ENCODE data around the gene SLC12A7.

The SLC12A7 gene

DNA sequence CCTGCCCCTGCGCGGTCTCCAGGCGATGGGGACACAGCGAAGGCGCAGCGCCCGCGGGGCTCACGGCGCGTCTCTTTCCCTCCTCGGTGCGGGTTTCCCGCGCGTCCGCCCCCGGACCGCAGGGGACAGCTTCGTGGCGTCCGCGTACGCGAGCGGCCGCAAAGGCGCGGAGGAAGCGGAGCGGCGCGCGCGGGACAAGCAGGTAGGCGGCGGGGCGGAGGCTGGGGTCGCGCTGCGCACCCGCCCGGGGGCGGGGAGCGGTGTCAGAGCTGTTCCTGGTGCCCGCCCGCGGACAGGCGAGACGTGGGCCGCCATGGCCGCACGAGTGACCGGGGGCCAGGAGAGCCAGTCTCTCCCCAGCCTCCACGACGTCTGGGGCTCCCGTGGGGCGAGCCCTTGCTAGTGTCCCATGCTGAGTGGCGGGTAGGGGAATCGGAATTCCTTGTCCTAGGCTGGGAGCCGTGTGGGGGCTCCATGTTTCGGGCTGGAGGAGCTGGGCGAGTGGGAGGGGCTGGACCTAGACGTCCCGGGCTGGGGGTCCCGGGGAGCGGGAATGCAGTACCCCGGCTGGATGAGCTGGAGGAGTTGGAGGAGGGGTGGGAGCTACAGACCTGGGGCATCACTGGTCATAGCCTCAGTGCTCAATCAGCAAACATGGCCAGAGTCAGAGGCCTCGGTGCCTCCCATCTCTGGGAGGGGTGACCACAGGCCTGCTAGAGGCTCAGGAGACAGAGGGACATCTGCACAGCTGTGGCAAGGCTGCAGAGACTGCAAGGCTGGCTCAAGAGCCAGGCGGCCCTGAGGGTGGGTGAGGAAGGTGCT lies 102.3 kb downstream of the SLC12A7 start:
- Histone ChIP-seq H3K9me3 (ENCODE audit: control insufficient read depth, insufficient read depth, low read length) (no peaks in the 10 kb centered on the region), H3K36me3 (ENCODE audit: control insufficient read depth, insufficient read depth, low read length) (no peaks in the 10 kb centered on the region; the same call in 1 of the 2 replicates), H3K4me1 (ENCODE audit: control insufficient read depth, insufficient read depth, low read length) (no peaks in the 10 kb centered on the region; the same call in 1 of the 2 replicates), H3K4me3 (ENCODE audit: low read length) (peak overlapping the region; percentile 37; the same call in 1 of the 2 replicates), H3K27me3 (ENCODE audit: control insufficient read depth, insufficient read depth, low read length) (peaks cover 24% of the 10 kb centered on the region; the same call in 1 of the 2 replicates), H3K27ac (ENCODE audit: low read length) (no peak overlapping the region)
- WGBS (ENCODE audit: insufficient coverage, insufficient read length): no CpG with 5 or more reads among the region's 70 CpGs
- no peak for DNase-seq (ENCODE audit: low read depth, low spot score)

DNA sequence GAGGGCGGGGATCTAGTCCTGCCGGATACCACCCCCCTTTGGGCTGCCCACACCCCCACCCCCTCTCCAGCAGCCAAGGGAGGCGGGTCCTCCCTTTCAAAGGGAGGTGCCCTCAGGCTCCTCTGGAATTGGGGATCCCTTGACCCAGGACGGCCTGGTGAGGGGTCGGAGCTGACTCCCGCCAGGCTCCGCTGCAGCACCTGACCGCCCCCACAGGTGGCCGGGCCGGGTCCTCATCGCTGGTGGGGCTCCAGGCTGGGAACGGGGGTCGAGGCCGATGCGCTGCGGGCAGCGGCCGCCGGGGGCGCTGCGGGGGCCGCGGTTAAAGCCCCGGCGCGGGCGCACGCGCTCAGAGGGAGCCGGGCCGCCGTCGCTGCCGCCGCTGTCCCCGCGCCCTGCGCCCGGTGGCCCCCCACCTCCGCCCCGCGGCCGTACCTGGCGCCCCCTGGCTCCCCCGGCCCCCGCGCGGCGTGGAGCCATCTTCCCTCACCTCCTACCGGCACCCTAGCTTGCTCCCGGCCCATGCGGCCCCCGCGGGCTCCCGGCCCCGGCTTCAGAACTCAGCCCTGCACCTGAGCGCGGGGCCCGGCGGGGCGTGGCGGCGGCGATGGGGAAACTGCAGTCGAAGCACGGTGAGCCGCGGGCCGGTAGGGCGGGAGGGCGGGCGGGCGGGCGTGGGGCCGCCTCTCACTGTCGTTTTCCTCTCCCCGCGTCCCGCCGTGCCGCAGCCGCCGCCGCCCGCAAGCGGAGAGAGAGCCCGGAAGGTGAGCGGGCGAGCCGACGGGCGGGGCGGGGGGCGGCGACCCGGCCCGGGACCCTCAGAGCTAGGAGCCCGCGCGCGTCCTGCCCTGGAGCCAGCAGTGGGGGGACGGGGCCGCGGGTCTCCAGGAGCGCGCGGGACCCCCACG lies 103.2 kb downstream of the SLC12A7 start, which contains the start of gene NKD2:
NKD2 (plus strand) TSS at position 352 of the 908 bp plus-strand sequence; CDS start at position 608, 256 bp downstream.
- Histone ChIP-seq H3K4me1 (ENCODE audit: control insufficient read depth, insufficient read depth, low read length) (peaks cover 2% of the 10 kb centered on the region; the same call in 1 of the 2 replicates), H3K4me3 (ENCODE audit: low read length) (peak within 1 kb of the TSS; percentile 37; the same call in 1 of the 2 replicates), H3K27ac (ENCODE audit: low read length) (no peak within 1 kb of the TSS), H3K27me3 (ENCODE audit: control insufficient read depth, insufficient read depth, low read length) (peaks cover 32% of the 10 kb centered on the region; the same call in 1 of the 2 replicates), H3K9me3 (ENCODE audit: control insufficient read depth, insufficient read depth, low read length) (no peaks in the 10 kb centered on the region), H3K36me3 (ENCODE audit: control insufficient read depth, insufficient read depth, low read length) (no peaks in the 10 kb centered on the region; the same call in 1 of the 2 replicates)
- no CpG with 5 or more reads among the region's 108 CpGs for WGBS (ENCODE audit: insufficient coverage, insufficient read length)
- no peak for DNase-seq (ENCODE audit: low read depth, low spot score)

DNA sequence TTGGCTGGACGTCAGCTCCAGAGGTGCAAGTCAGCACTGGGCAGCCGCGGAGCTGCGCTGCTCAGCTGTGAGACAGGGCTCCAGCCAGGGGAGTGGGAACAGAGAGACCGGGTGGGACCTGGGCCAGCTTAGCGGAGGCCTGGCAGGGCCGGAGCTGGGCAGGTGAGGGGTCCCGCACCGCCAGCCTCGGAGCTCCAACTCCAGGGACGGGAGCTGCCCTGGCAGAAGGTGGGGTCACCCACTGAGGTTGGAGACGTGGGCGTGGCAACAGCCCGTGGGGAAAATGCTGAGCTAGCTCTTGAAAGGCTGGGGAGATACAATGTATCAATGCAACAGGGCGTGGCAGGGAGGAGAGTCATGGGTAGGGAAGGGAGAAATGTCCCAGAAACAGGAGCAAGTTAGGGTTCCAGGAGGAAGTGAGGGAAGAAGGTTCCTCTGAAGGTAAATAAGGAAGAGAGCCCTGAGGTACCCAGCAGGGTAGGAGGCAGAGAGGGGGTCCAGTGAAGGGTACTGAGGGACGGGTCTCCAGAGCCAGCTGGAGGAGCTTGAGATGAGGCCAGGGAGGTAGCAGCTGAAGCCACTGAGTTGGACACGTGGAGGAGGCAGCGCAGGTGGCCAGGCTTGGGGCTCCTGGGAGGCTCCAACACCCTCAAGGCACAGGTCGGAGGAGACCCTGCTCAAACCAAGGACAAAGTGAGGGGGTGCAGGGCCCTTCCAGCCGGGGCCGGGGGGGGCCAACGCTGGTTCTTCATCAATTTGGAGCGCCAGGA lies 104.0 kb downstream of the SLC12A7 start:
- no peak overlapping the region for H3K27ac ChIP-seq (ENCODE audit: low read length)
- peaks cover 3% of the 10 kb centered on the region; the same call in 1 of the 2 replicates for H3K4me1 ChIP-seq (ENCODE audit: control insufficient read depth, insufficient read depth, low read length)
- no peak for DNase-seq (ENCODE audit: low read depth, low spot score)
- H3K27me3 ChIP-seq (ENCODE audit: control insufficient read depth, insufficient read depth, low read length): peaks cover 33% of the 10 kb centered on the region; the same call in 1 of the 2 replicates
- H3K36me3 ChIP-seq (ENCODE audit: control insufficient read depth, insufficient read depth, low read length): no peaks in the 10 kb centered on the region; the same call in 1 of the 2 replicates
- H3K9me3 ChIP-seq (ENCODE audit: control insufficient read depth, insufficient read depth, low read length): no peaks in the 10 kb centered on the region
- H3K4me3 ChIP-seq (ENCODE audit: low read length): no peak overlapping the region
- no CpG with 5 or more reads among the region's 23 CpGs for WGBS (ENCODE audit: insufficient coverage, insufficient read length)

DNA sequence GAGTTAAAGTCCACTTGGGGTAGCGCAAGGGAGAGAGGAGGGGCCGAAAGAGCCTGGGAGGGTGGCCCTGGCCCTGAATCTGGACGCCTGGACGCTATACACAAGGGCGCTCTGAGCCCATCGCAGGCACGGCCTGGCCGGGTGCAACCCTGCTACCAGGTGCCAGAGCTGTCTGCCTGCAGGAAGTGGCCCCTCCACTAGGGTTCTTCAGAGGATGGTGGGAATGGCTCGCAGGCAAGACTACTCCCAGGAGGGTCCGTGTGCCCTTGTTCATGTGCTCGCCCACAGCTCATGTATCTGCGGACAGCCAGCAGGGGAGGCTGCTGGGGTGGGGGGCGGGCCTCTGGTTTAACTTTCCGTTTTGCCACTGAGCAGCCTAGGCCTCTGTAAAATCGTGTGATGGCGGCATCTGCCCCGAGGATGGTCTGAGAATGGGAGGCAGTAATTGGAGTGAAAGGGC lies 104.6 kb downstream of the SLC12A7 start:
- DNase-seq (ENCODE audit: low read depth, low spot score): no peak
- no peaks in the 10 kb centered on the region; the same call in 1 of the 2 replicates for H3K36me3 ChIP-seq (ENCODE audit: control insufficient read depth, insufficient read depth, low read length)
- H3K27ac ChIP-seq (ENCODE audit: low read length): no peak overlapping the region
- no peak overlapping the region for H3K4me3 ChIP-seq (ENCODE audit: low read length)
- peaks cover 3% of the 10 kb centered on the region; the same call in 1 of the 2 replicates for H3K4me1 ChIP-seq (ENCODE audit: control insufficient read depth, insufficient read depth, low read length)
- peaks cover 33% of the 10 kb centered on the region; the same call in 1 of the 2 replicates for H3K27me3 ChIP-seq (ENCODE audit: control insufficient read depth, insufficient read depth, low read length)
- no peaks in the 10 kb centered on the region for H3K9me3 ChIP-seq (ENCODE audit: control insufficient read depth, insufficient read depth, low read length)
- no CpG with 5 or more reads among the region's 17 CpGs for WGBS (ENCODE audit: insufficient coverage, insufficient read length)

DNA sequence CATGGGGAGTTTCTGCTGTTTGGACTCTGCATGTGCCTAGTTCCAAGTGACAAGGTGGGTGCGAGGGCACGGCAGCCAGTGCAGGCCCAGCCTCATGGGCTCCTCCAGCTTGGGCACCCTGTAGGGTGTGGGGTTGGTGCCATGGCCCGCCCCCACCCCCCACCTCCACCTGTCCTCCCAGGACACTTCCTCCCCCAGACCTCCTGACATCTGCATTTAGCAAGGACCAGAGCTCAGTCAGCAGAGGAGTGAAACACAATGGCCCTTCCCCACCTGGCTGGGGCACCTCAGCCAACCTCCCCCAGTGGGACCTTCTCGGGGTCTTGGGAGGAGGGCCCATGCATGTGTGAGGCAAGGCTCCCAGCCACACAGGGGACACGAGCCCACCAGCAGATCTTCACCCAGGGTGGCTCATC lies 105.2 kb downstream of the SLC12A7 start:
- Histone ChIP-seq H3K36me3 (ENCODE audit: control insufficient read depth, insufficient read depth, low read length) (no peaks in the 10 kb centered on the region; the same call in 1 of the 2 replicates), H3K4me3 (ENCODE audit: low read length) (no peak overlapping the region), H3K4me1 (ENCODE audit: control insufficient read depth, insufficient read depth, low read length) (peaks cover 3% of the 10 kb centered on the region; the same call in 1 of the 2 replicates), H3K9me3 (ENCODE audit: control insufficient read depth, insufficient read depth, low read length) (no peaks in the 10 kb centered on the region), H3K27ac (ENCODE audit: low read length) (no peak overlapping the region), H3K27me3 (ENCODE audit: control insufficient read depth, insufficient read depth, low read length) (peaks cover 33% of the 10 kb centered on the region; the same call in 1 of the 2 replicates)
- WGBS (ENCODE audit: insufficient coverage, insufficient read length): no CpG with 5 or more reads among the region's 5 CpGs
- no peak for DNase-seq (ENCODE audit: low read depth, low spot score)

DNA sequence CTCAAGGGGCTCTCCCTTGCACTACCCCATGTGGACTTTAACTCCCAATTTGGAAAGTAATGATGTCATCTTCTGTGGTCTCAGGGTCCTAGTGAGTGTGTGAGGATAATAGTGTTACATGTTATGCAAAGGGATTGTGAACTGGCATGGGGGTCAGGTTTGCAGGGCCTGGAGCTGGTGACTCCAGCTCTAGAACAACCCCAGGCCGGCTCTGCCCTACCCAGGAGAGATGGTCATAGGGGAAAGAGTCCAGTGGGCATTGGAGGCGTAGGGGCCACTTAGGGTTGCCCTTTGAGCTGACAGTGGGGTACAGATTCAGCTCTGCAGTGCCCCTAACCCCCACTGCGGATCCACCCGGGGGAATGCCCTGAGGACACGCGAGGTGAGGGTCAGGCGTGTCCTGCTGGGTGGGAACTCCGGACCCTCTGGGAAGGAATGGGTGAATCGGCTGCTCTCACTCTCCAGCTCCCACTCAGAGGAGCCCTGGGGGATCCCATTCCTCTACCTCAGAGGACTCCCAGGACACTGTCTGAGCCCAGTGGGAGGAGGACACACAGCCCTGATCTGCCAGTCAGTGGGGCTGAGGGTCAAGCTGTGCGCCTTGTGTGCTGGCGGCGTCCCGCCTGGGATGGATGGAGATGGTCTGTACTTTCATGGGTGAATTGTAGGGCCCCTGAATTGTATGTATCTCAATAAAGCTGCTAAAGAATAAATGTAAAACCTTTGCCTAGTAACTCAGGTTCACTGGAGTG lies 105.8 kb downstream of the SLC12A7 start:
- H3K4me3 ChIP-seq (ENCODE audit: low read length): no peak overlapping the region
- no CpG with 5 or more reads among the region's 13 CpGs for WGBS (ENCODE audit: insufficient coverage, insufficient read length)
- H3K27ac ChIP-seq (ENCODE audit: low read length): no peak overlapping the region
- DNase-seq (ENCODE audit: low read depth, low spot score): no peak
- peaks cover 33% of the 10 kb centered on the region; the same call in 1 of the 2 replicates for H3K27me3 ChIP-seq (ENCODE audit: control insufficient read depth, insufficient read depth, low read length)
- H3K36me3 ChIP-seq (ENCODE audit: control insufficient read depth, insufficient read depth, low read length): no peaks in the 10 kb centered on the region; the same call in 1 of the 2 replicates
- peaks cover 3% of the 10 kb centered on the region; the same call in 1 of the 2 replicates for H3K4me1 ChIP-seq (ENCODE audit: control insufficient read depth, insufficient read depth, low read length)
- no peaks in the 10 kb centered on the region for H3K9me3 ChIP-seq (ENCODE audit: control insufficient read depth, insufficient read depth, low read length)

DNA sequence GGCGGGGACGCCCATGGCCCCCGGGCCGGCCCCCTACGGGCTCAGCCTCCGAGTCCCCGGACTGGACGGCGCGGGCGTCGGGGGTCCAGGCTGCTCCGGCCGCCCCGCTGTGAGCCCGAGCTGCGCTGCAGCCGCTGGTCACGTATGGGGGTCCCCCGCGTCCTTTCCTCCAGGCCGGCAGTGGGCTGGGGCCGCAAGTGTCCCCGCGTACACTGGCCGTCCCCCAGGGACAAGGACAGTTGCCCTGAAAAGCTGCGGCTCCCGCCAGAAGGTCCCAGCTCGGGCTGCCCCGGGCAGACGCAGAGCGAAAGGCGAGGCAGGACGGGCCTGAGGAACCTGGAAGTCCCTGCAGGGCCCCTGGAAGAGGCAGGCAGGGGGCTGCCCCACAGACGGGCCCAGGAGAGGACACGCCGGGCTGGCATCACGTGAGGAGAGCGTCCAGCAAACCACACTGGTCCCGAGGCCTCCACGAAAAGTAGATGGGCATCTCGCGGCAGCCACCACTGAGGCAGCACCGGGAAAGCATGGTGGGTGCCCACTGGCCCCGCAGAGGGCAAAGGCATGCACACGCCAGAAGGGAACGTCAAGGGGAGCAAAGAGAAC lies 106.5 kb downstream of the SLC12A7 start:
- no peak overlapping the region for H3K27ac ChIP-seq (ENCODE audit: low read length)
- H3K4me1 ChIP-seq (ENCODE audit: control insufficient read depth, insufficient read depth, low read length): peaks cover 3% of the 10 kb centered on the region; the same call in 1 of the 2 replicates
- no CpG with 5 or more reads among the region's 47 CpGs for WGBS (ENCODE audit: insufficient coverage, insufficient read length)
- H3K9me3 ChIP-seq (ENCODE audit: control insufficient read depth, insufficient read depth, low read length): no peaks in the 10 kb centered on the region
- no peak for DNase-seq (ENCODE audit: low read depth, low spot score)
- H3K27me3 ChIP-seq (ENCODE audit: control insufficient read depth, insufficient read depth, low read length): peaks cover 33% of the 10 kb centered on the region; the same call in 1 of the 2 replicates
- H3K4me3 ChIP-seq (ENCODE audit: low read length): peak overlapping the region; percentile 44; the same call in 1 of the 2 replicates
- no peaks in the 10 kb centered on the region; the same call in 1 of the 2 replicates for H3K36me3 ChIP-seq (ENCODE audit: control insufficient read depth, insufficient read depth, low read length)

DNA sequence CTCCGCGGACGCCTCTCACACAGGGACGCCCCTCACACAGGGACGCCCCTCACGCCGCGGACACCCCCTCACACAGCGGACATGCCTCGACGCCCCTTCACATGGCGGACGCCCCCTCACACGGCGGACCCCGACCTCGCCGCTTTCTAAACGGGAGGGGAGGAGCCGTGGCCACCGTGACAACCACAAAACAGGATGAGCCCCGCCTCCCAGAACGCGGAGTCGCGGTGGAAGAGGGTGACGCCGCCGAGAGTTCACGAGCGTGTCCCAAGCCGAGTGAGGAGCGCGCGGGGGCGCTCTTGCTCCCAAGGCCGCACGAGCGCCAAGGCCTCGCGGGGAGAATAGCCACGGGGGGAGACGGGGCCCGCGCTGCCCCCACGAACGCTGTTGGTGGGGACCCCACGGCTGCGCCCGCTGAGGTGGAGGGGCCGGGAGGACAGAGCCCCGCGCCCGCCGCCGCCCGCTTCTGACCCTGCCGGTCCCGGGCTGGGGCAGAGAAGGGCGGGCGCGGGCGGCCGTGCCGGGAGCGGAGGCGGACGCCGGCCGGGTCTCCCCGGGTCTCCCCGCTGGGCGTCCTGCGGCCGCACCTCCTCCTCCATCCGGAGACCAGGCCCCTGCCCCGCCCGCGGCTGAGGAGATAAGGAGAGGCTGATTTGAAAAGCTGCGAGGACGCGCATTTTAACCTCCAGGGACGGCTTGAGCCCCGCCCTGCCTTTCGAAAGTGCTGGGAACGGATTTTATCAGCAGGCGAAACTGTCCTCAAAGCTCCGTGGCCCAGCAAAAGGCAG lies 107.2 kb downstream of the SLC12A7 start:
- Histone ChIP-seq H3K36me3 (ENCODE audit: control insufficient read depth, insufficient read depth, low read length) (no peaks in the 10 kb centered on the region; the same call in 1 of the 2 replicates), H3K27ac (ENCODE audit: low read length) (no peak overlapping the region), H3K4me3 (ENCODE audit: low read length) (peak overlapping the region; percentile 44; the same call in 1 of the 2 replicates), H3K9me3 (ENCODE audit: control insufficient read depth, insufficient read depth, low read length) (no peaks in the 10 kb centered on the region), H3K27me3 (ENCODE audit: control insufficient read depth, insufficient read depth, low read length) (peaks cover 28% of the 10 kb centered on the region; the same call in 1 of the 2 replicates), H3K4me1 (ENCODE audit: control insufficient read depth, insufficient read depth, low read length) (peaks cover 3% of the 10 kb centered on the region; the same call in 1 of the 2 replicates)
- WGBS (ENCODE audit: insufficient coverage, insufficient read length): no CpG with 5 or more reads among the region's 88 CpGs
- no peak for DNase-seq (ENCODE audit: low read depth, low spot score)
